Muscle layer of duodenum (tissue), 2 donors: ENCODE data around the gene ZBP1.

ENCODE experiments used
- H3K27ac ChIP-seq: one replicate; pipeline ENCODE4 v1.7.0; 2013; ENCODE audit warnings: mild to moderate bottlenecking, low read length
- H3K27me3 ChIP-seq: one replicate; pipeline ENCODE4 v1.7.0; 2013; ENCODE audit warnings: low read depth, mild to moderate bottlenecking, control low read depth, low read length
- H3K36me3 ChIP-seq, 2 donors: one replicate each; pipeline ENCODE4 v1.7.0; 2013; ENCODE audit warnings: low read length in 2 of 2, control low read depth in 1 of 2, mild to moderate bottlenecking in 1 of 2; ENCODE audit not compliant: insufficient read depth in 2 of 2, control insufficient read depth in 1 of 2
- H3K4me1 ChIP-seq, 2 donors: one replicate each; pipeline ENCODE4 v1.7.0; 2013; ENCODE audit warnings: low read length in 2 of 2, mild to moderate bottlenecking in 2 of 2, control low read depth in 1 of 2, moderate library complexity in 1 of 2; ENCODE audit not compliant: insufficient read depth in 2 of 2, control insufficient read depth in 1 of 2
- H3K4me3 ChIP-seq, 2 donors: one replicate each; pipeline ENCODE4 v1.7.0; 2013; ENCODE audit warnings: low read length in 2 of 2, low read depth in 1 of 2, mild to moderate bottlenecking in 1 of 2
- H3K9me3 ChIP-seq, 2 donors: one replicate each; pipeline ENCODE4 v1.7.0; 2013; ENCODE audit warnings: low read length in 2 of 2, control low read depth in 1 of 2, mild to moderate bottlenecking in 1 of 2; ENCODE audit not compliant: control insufficient read depth in 1 of 2
- donor health status: healthy.

Gene ZBP1

GRCh38 chr20:57650266-57650665 lies 30.0 kb upstream of the ZBP1 start:
- H3K27me3 ChIP-seq = no peaks in the 10 kb centered on the region
- H3K4me3 ChIP-seq = no peak overlapping the region
- H3K4me1 ChIP-seq = peaks cover 0 to 9% of the 10 kb centered on the region in 2 donors
- no peaks in the 10 kb centered on the region for H3K9me3 ChIP-seq
- no peak overlapping the region for H3K27ac ChIP-seq
- H3K36me3 ChIP-seq = peaks cover 0 to 19% of the 10 kb centered on the region in 2 donors

- H3K27me3 ChIP-seq = no peaks in the 10 kb centered on the region
- H3K27ac ChIP-seq = no peak overlapping the region
- H3K36me3 ChIP-seq = peaks cover 0 to 19% of the 10 kb centered on the region in 2 donors
- no peaks in the 10 kb centered on the region for H3K9me3 ChIP-seq
- H3K4me3 ChIP-seq = no peak overlapping the region
- H3K4me1 ChIP-seq = peaks cover 0 to 3% of the 10 kb centered on the region in 2 donors
Observed at GRCh38 chr20:57649617-57650015, 29.4 kb upstream of the ZBP1 start.

- H3K9me3 ChIP-seq = peaks cover 0 to 1% of the 10 kb centered on the region in 2 donors
- peaks cover 0 to 19% of the 10 kb centered on the region in 2 donors for H3K36me3 ChIP-seq
- H3K27ac ChIP-seq = no peak overlapping the region
- no peaks in the 10 kb centered on the region for H3K27me3 ChIP-seq
- no peak overlapping the region for H3K4me3 ChIP-seq
- no peaks in the 10 kb centered on the region for H3K4me1 ChIP-seq
Observed at GRCh38 chr20:57648878-57649616, 28.8 kb upstream of the ZBP1 start.

- H3K4me1 ChIP-seq = no peaks in the 10 kb centered on the region
- H3K4me3 ChIP-seq = no peak overlapping the region
- no peaks in the 10 kb centered on the region for H3K27me3 ChIP-seq
- H3K27ac ChIP-seq = no peak overlapping the region
- H3K9me3 ChIP-seq = peaks cover 0 to 8% of the 10 kb centered on the region in 2 donors
- H3K36me3 ChIP-seq = peaks cover 0 to 19% of the 10 kb centered on the region in 2 donors
Observed at GRCh38 chr20:57647933-57648785, 27.9 kb upstream of the ZBP1 start.

GRCh38 chr20:57647006-57647932 lies 27.0 kb upstream of the ZBP1 start:
- no peak overlapping the region for H3K27ac ChIP-seq

GRCh38 chr20:57638895-57639236 lies 18.6 kb upstream of the ZBP1 start:
- Histone ChIP-seq H3K36me3 (no peaks in the 10 kb centered on the region), H3K27ac (no peak overlapping the region)

More at GRCh38 chr20:57647006-57647932, 27.0 kb upstream of the ZBP1 start:
- Histone ChIP-seq H3K27me3 (no peaks in the 10 kb centered on the region), H3K36me3 (peaks cover 0 to 10% of the 10 kb centered on the region in 2 donors), H3K4me3 (no peak overlapping the region), H3K9me3 (peaks cover 0 to 10% of the 10 kb centered on the region in 2 donors), H3K4me1 (no peaks in the 10 kb centered on the region)

GRCh38 chr20:57638173-57638894 lies 18.1 kb upstream of the ZBP1 start:
- no peaks in the 10 kb centered on the region for H3K4me1 ChIP-seq
- no peak overlapping the region for H3K27ac ChIP-seq
- H3K36me3 ChIP-seq = no peaks in the 10 kb centered on the region
- H3K4me3 ChIP-seq = no peak overlapping the region
- peaks cover 0 to 2% of the 10 kb centered on the region in 2 donors for H3K9me3 ChIP-seq
- H3K27me3 ChIP-seq = no peaks in the 10 kb centered on the region

More at GRCh38 chr20:57638895-57639236, 18.6 kb upstream of the ZBP1 start:
- Histone ChIP-seq H3K4me1 (no peaks in the 10 kb centered on the region), H3K4me3 (no peak overlapping the region), H3K27me3 (no peaks in the 10 kb centered on the region), H3K9me3 (peaks cover 0 to 7% of the 10 kb centered on the region in 2 donors)

- Histone ChIP-seq H3K36me3 (no peaks in the 10 kb centered on the region), H3K4me1 (peaks cover 0 to under 1% of the 10 kb centered on the region in 2 donors), H3K27me3 (no peaks in the 10 kb centered on the region), H3K4me3 (no peak overlapping the region), H3K27ac (no peak overlapping the region), H3K9me3 (no peaks in the 10 kb centered on the region)
Observed at GRCh38 chr20:57633945-57634491, 13.8 kb upstream of the ZBP1 start.

- Histone ChIP-seq H3K36me3 (no peaks in the 10 kb centered on the region), H3K27me3 (no peaks in the 10 kb centered on the region), H3K4me3 (no peak overlapping the region), H3K27ac (no peak overlapping the region), H3K9me3 (no peaks in the 10 kb centered on the region), H3K4me1 (peaks cover 5 to 8% of the 10 kb centered on the region in 2 donors)
Observed at GRCh38 chr20:57632286-57632685, 12.1 kb upstream of the ZBP1 start.

GRCh38 chr20:57630061-57630460 lies 9.8 kb upstream of the ZBP1 start:
- peaks cover 5 to 9% of the 10 kb centered on the region in 2 donors for H3K4me1 ChIP-seq
- no peaks in the 10 kb centered on the region for H3K27me3 ChIP-seq
- no peak overlapping the region for H3K4me3 ChIP-seq
- H3K36me3 ChIP-seq = no peaks in the 10 kb centered on the region
- H3K27ac ChIP-seq = no peak overlapping the region
- peaks cover 0 to 5% of the 10 kb centered on the region in 2 donors for H3K9me3 ChIP-seq
